Left renal pelvis (tissue), 4 donors: ENCODE measurements around the gene ANKS1B. TPM values are rescaled to one million over a fixed set of nuclear protein-coding genes. Genes with fewer than 3 reads are reported as not detected.
A peak's percentile ranks its signal among the peaks of the same experiment; 100 is the strongest.

Experiments
- DNase-seq, 4 donors: peaks; one replicate each; pipeline ENCODE4 v3.0.0-alpha.2; 2013; ENCODE audit warnings: low read depth in 4 of 4, low spot score in 3 of 4
- polyA plus RNA-seq, 4 donors: library from polyadenylated mRNA; unstranded; fragments of 120-200 nt; gene quantifications; one replicate each; pipeline ENCODE4 v1.2.1, GENCODE V29; 2013; ENCODE audit not compliant: insufficient read length in 4 of 4

The ANKS1B gene
- polyA plus RNA-seq, 4 donors = 3.7 to 6.3 (median 4.7) TPM

- no peak for DNase-seq
Measured at GRCh38 chr12:99966429-99966828, 18.3 kb downstream of the ANKS1B start.

GRCh38 chr12:99960311-99960710, 24.4 kb downstream of the ANKS1B start:
- DNase-seq = no peak

GRCh38 chr12:99959549-99960170, 25.1 kb downstream of the ANKS1B start:
- DNase-seq = no peak

GRCh38 chr12:99957866-99958466, 26.8 kb downstream of the ANKS1B start:
- DNase-seq = no peak

GRCh38 chr12:99954724-99955123, 30.0 kb downstream of the ANKS1B start:
- DNase-seq = no peak

- no peak for DNase-seq
Measured at GRCh38 chr12:99948370-99948769, 36.4 kb downstream of the ANKS1B start.

GRCh38 chr12:99946131-99946530, 38.6 kb downstream of the ANKS1B start:
- no peak for DNase-seq

- no peak for DNase-seq
Measured at GRCh38 chr12:99935608-99936007, 49.1 kb downstream of the ANKS1B start.

- no peak for DNase-seq
Measured at GRCh38 chr12:99926511-99927169, 58.1 kb downstream of the ANKS1B start.

GRCh38 chr12:99920353-99920960, 64.3 kb downstream of the ANKS1B start:
- no peak for DNase-seq

- no peak for DNase-seq
Measured at GRCh38 chr12:99917711-99918402, 66.9 kb downstream of the ANKS1B start.

- no peak for DNase-seq
Measured at GRCh38 chr12:99916555-99916954, 68.2 kb downstream of the ANKS1B start.

GRCh38 chr12:99915251-99916082, 69.3 kb downstream of the ANKS1B start:
- no peak for DNase-seq

GRCh38 chr12:99914206-99914605, 70.5 kb downstream of the ANKS1B start:
- no peak for DNase-seq

GRCh38 chr12:99911967-99912366, 72.8 kb downstream of the ANKS1B start:
- DNase-seq = no peak

- peak in 3 of 4 donors; percentile 5 to 12 (median 6) for DNase-seq
Measured at GRCh38 chr12:99911081-99911480, 73.7 kb downstream of the ANKS1B start.

- no peak for DNase-seq
Measured at GRCh38 chr12:99910342-99910741, 74.4 kb downstream of the ANKS1B start.

GRCh38 chr12:99906786-99907579, 77.8 kb downstream of the ANKS1B start:
- no peak for DNase-seq

- no peak for DNase-seq
Measured at GRCh38 chr12:99901181-99901580, 83.6 kb downstream of the ANKS1B start.
